GM12878 (cell line): ENCODE data around the gene TAMALIN. TPM values are rescaled to one million over a fixed set of nuclear protein-coding genes. Genes with fewer than 3 reads are reported as not detected.

Source experiments
- ATAC-seq: fragments of 200-7000 bp; cut with Tn5 transposase; 3 replicates; pipeline ENCODE4 v1.9.1; 2020; ENCODE audit warnings: mild to moderate bottlenecking, moderate library complexity
- BruUV-seq: library from RNA; stranded (reverse); fragments of 400-500 nt; replicated peaks from 2 replicates; lab custom pipeline; 2021; lab: Mats Ljungman, UMichigan
- CTCF ChIA-PET: fragments of 300-600 bp; sonication (Branson Sonifier 250); formaldehyde crosslinking; extraction: SDS; loops from one replicate; lab custom pipeline; 2021; ENCODE audit warnings: inconsistent platforms; lab: Yijun Ruan, JAX
- POLR2A ChIA-PET: fragments of 350-600 bp; formaldehyde crosslinking; extraction: SDS; loops from one replicate; lab custom pipeline; 2021; ENCODE audit warnings: inconsistent platforms; lab: Charles Lee
- RAD21 ChIA-PET: fragments of 300-600 bp; sonication (Branson Sonifier 250); formaldehyde crosslinking; loops from one replicate; lab custom pipeline; 2023; ENCODE audit warnings: antibody characterized with exemption; ENCODE audit not compliant: unreplicated experiment; lab: Charles Lee
- SMC1A ChIA-PET: fragments of 300-600 bp; sonication (Branson Sonifier 250); formaldehyde crosslinking; loops from one replicate; lab custom pipeline; 2023; ENCODE audit not compliant: unreplicated experiment, uncharacterized antibody; lab: Charles Lee
- DNase-seq: peaks from one replicate; pipeline ENCODE4 v3.0.0-alpha.2; 2011; ENCODE audit warnings: low read depth, low spot score
- FAIRE-seq: peaks from 3 replicates; lab custom pipeline; 2011; peaks lifted over from hg19 to GRCh38; lab: Jason Lieb, UNC
- H2AFZ ChIP-seq: 2 replicates; pipeline ENCODE4 v1.6.0; 2011; ENCODE audit warnings: low read depth, low read length, control low read depth; ENCODE audit not compliant: control insufficient read depth
- H3K27ac ChIP-seq: 2 replicates; pipeline ENCODE4 v1.5.1; 2011; ENCODE audit warnings: control low read depth; ENCODE audit not compliant: control insufficient read depth, insufficient read depth
- H3K27me3 ChIP-seq, 2 experiments: replicated peaks in 1 of 2; 2 replicates each; pipeline versions ENCODE4 v1.6.0 to v1.6.1; 2011; ENCODE audit warnings: low read length in 1 of 2; ENCODE audit not compliant: control insufficient read depth in 2 of 2, insufficient read depth in 2 of 2
- H3K36me3 ChIP-seq, 2 experiments: 2 replicates each; pipeline ENCODE4 v1.5.1; 2011; ENCODE audit warnings: low read length in 1 of 2; ENCODE audit not compliant: control insufficient read depth in 2 of 2, insufficient read depth in 2 of 2
- H3K4me1 ChIP-seq: 2 replicates; pipeline ENCODE4 v1.6.1; 2011; ENCODE audit warnings: mild to moderate bottlenecking, low read length, moderate library complexity, mixed read lengths; ENCODE audit not compliant: control insufficient read depth, insufficient read depth
- H3K4me2 ChIP-seq: 2 replicates; pipeline ENCODE4 v1.6.0; 2011; ENCODE audit warnings: control low read depth; ENCODE audit not compliant: control insufficient read depth, insufficient read depth
- H3K4me3 ChIP-seq: fragments of 200-600 bp; sonication (generic); 2 replicates; pipeline ENCODE4 v1.5.1; 2016
- H3K79me2 ChIP-seq: 2 replicates; pipeline ENCODE4 v1.6.0; 2011; ENCODE audit warnings: low read length; ENCODE audit not compliant: control insufficient read depth, insufficient read depth
- H3K9ac ChIP-seq: 2 replicates; pipeline ENCODE4 v1.8.0; 2011; ENCODE audit warnings: low read length, control low read depth, mixed read lengths; ENCODE audit not compliant: control insufficient read depth, insufficient read depth
- H3K9me3 ChIP-seq: replicated peaks from 3 replicates; pipeline ENCODE4 v1.5.1; 2011; ENCODE audit warnings: mild to moderate bottlenecking, low read length; ENCODE audit not compliant: control insufficient read depth, insufficient read depth
- H4K20me1 ChIP-seq: 2 replicates; pipeline ENCODE4 v1.6.0; 2011; ENCODE audit not compliant: control insufficient read depth, insufficient read depth
- BACH1 ChIP-seq: fragments of 450-650 bp; IDR thresholded peaks from 2 replicates; pipeline ENCODE4 v1.6.1; 2017; ENCODE audit warnings: mild to moderate bottlenecking, borderline replicate concordance
- ZNF384 ChIP-seq: IDR thresholded peaks from 2 replicates; pipeline ENCODE4 v1.6.1; 2012; ENCODE audit warnings: low read depth, mild to moderate bottlenecking, low read length, improper control_type of control experiment, borderline replicate concordance
- ZNF622 ChIP-seq: fragments of 450-650 bp; IDR thresholded peaks from 2 replicates; pipeline ENCODE4 v1.6.1; 2017; ENCODE audit warnings: mild to moderate bottlenecking, inconsistent platforms
- ZNF687 ChIP-seq: fragments of 450-650 bp; IDR thresholded peaks from 2 replicates; pipeline ENCODE4 v1.6.1; 2017; ENCODE audit warnings: mild to moderate bottlenecking, moderate library complexity
- ZSCAN29 ChIP-seq: fragments of 450-650 bp; IDR thresholded peaks from 2 replicates; pipeline ENCODE4 v1.6.1; 2017; ENCODE audit warnings: mild to moderate bottlenecking, moderate library complexity
- WGBS: methylation state at CpG from one replicate; pipeline ENCODE4 v1.1.6; 2016; ENCODE audit warnings: low lambda C conversion rate; ENCODE audit not compliant: insufficient replicate concordance, insufficient coverage; ENCODE audit errors: missing lambda C conversion rate; 5-methylcytosine and 5-hydroxymethylcytosine counted together
- in situ Hi-C: fragments of 300-500 bp; cut with MboI; formaldehyde crosslinking; loops from 9 replicates; pipeline ENCODE4 v1.14.3; 2018; ENCODE audit warnings: mixed read lengths
- intact Hi-C: fragments of 100-400 bp; cut with micrococcal nuclease; formaldehyde crosslinking; loops from one replicate; pipeline ENCODE4 v1.14.2; 2022; ENCODE audit not compliant: unreplicated experiment
- polyA plus RNA-seq, 11 experiments: library from polyadenylated mRNA; depleted of rRNA in 4 of 11; unstranded in 6 of 11; stranded (reverse) in 5 of 11; fragments of >200 nt; fragmentation: Nextera tagmentation in 4 of 11; fragmentation: Illumina TruSeq in 1 of 11; extraction: Ambion mirVana in 4 of 11; extraction: Trizol in 1 of 11; gene quantifications; 1 replicate in 1 of 11; 2 replicates in 10 of 11; pipeline versions ENCODE4 v1.2.1 to v1.2.3, GENCODE V29; 2011 to 2016; ENCODE audit warnings: inconsistent platforms in 2 of 11, missing spikeins in 2 of 11, low read depth in 1 of 11
- total RNA-seq, 4 experiments: library from RNA; depleted of rRNA in 3 of 4; stranded (reverse); fragments of >200 nt in 3 of 4; fragmentation: Illumina TruSeq in 1 of 4; extraction: Trizol in 1 of 4; gene quantifications; 2 replicates each; pipeline versions ENCODE4 v1.2.1 to v1.2.3, GENCODE V29; 2013 to 2021
- TF ChIP-seq, protein P1 (sequence below): fragments of 450-650 bp; IDR thresholded peaks from 2 replicates; pipeline ENCODE4 v1.6.1; 2017; ENCODE audit warnings: borderline replicate concordance

Gene TAMALIN
- total and polyA plus RNA-seq, 10 of the 15 experiments (the other 5 are each of a cell fraction or from before 2014, with no cell fraction given) = 0.09 to 0.58 (median 0.19) TPM; not detected in 4

- TF ChIP-seq ZNF687 (no peak), ZNF384 (no peak), BACH1 (no peak)
Observed at GRCh38 chr12:52013626-52014310, 7.0 kb downstream of the TAMALIN start (continued).

DNA sequence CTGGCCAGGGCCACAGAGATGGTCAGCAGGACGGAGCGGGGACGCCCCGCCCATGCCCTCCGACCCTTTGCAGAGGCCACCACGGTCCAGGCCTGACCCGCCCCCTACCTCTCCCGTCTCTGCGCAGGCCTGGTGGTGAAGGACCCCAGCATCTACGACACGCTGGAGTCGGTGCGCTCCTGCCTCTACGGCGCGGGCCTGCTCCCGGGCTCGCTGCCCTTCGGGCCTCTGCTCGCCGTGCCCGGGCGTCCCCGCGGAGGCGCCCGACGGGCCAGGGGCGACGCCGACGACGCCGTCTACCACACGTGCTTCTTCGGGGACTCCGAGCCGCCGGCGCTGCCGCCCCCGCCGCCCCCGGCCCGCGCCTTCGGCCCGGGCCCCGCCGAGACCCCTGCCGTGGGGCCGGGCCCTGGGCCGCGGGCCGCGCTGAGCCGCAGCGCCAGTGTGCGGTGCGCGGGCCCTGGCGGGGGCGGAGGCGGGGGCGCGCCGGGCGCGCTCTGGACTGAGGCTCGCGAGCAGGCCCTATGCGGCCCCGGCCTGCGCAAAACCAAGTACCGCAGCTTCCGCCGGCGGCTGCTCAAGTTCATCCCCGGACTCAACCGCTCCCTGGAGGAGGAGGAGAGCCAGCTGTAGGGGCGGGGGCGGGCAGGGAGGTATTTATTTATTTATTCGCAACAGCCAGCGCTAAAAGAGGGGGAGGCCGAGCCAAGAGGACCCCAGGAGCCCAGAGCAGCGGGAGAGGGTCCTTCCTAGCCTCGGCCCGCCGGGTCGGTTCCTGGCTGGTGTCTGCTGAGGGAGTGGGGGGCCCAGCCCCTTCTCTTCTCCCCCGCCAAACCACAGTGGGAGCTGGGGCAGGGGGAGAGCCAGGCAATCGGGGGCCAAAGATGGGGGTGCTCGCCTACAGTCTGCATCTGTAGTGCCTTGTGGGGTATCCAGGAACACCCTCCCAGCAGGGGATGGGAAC, 8.1 kb downstream of the TAMALIN start:
- ChIA-PET RAD21 (no interaction called here), POLR2A (no interaction called here), CTCF (interaction anchor here (1.1 to 15.5 kb wide), 3 partner anchors 8 to 107 kb away, joined by 3 to 412 read pairs (median 7); partner anchors contain the start of gene TAMALIN), SMC1A (no interaction called here)
- Histone ChIP-seq H3K36me3 (no peaks in the 10 kb centered on the region), H4K20me1 (no peaks in the 10 kb centered on the region), H3K9ac (no peak overlapping the region), H3K27ac (no peak overlapping the region), H3K27me3 (no peaks in the 10 kb centered on the region; a peak in 1 of 4 replicates), H3K9me3 (no peaks in the 10 kb centered on the region), H3K4me3 (no peak overlapping the region), H2AFZ (no peak overlapping the region), H3K4me2 (no peak overlapping the region), H3K4me1 (no peaks in the 10 kb centered on the region), H3K79me2 (no peaks in the 10 kb centered on the region)
- in situ Hi-C loops = no loop called here
- no TSS peak for BruUV-seq
- intact Hi-C loops = no loop called here
- ATAC-seq (no peak), DNase-seq (no peak), FAIRE-seq (no peak)
- TF ChIP-seq, protein P1, sequence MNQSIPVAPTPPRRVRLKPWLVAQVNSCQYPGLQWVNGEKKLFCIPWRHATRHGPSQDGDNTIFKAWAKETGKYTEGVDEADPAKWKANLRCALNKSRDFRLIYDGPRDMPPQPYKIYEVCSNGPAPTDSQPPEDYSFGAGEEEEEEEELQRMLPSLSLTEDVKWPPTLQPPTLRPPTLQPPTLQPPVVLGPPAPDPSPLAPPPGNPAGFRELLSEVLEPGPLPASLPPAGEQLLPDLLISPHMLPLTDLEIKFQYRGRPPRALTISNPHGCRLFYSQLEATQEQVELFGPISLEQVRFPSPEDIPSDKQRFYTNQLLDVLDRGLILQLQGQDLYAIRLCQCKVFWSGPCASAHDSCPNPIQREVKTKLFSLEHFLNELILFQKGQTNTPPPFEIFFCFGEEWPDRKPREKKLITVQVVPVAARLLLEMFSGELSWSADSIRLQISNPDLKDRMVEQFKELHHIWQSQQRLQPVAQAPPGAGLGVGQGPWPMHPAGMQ = no peak
- no peak for TF ChIP-seq ZSCAN29
- TF ChIP-seq ZNF622 = no peak
- WGBS = 76% methylated on average over 28 of the region's 93 CpGs
